Endothelial cell of umbilical vein (primary cell): ENCODE data around the gene NXPH4.

Experiments used
- FOS ChIP-seq: IDR thresholded peaks from 2 replicates; pipeline ENCODE4 v1.6.1; 2011; ENCODE audit warnings: mild to moderate bottlenecking, low read length, moderate library complexity, borderline replicate concordance; ENCODE audit not compliant: insufficient read depth
- POLR2A ChIP-seq: IDR thresholded peaks from 2 replicates; pipeline ENCODE4 v1.6.1; 2012; ENCODE audit warnings: low read depth, mild to moderate bottlenecking, control low read depth, low read length
- TF ChIP-seq, protein P1 (sequence below), 2 donors: IDR thresholded peaks; 1 replicate in 1 of 2; 2 replicates in 1 of 2; pipeline ENCODE4 v1.5.1; 2011; ENCODE audit warnings: low read length in 2 of 2, mild to moderate bottlenecking in 2 of 2, moderate library complexity in 2 of 2, control low read depth in 1 of 2, inconsistent platforms in 1 of 2, low read depth in 1 of 2; ENCODE audit not compliant: insufficient read depth in 1 of 2; ENCODE audit errors: extremely low read depth in 1 of 2
- TF ChIP-seq, protein P2 (sequence below): IDR thresholded peaks from 2 replicates; pipeline ENCODE4 v1.6.1; 2011; ENCODE audit not compliant: insufficient read depth, insufficient read length

DNA sequence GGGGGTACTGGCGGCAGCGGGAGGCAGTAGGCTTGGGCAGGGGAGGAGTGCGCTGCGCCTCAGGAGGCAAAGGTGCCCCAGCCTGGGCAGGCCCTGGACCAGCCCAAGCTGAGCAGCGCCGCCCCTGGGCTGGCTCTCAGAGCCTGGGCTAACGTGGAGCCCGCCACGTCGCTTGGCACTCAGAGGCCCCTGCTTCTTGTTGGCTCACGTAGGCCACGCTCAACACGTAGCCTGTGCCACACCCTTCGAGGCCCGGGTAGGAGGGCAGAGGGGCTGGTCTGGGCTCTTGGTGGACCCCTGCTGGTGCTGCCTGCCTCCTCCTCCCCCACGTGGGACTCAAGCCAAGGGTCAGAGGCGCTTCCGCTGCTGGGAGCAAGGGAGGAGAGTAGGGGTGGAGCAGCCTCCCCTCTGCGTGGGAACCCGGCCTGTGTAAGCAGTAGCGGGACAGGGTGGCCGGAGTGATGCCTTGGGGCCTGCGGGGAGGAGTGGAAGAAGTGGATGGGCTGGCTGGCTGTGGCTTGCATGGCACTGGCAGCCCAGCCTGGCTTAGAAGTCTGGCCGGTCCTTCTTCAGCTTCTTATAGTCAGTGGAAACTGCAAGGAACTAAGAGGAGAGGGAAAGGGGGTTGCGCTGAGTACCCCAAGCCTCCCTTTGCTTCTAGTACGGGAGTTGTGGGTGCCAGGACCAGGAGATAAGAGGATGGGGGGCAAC is 18.6 kb downstream of the NXPH4 start:
- TF ChIP-seq, protein P1, sequence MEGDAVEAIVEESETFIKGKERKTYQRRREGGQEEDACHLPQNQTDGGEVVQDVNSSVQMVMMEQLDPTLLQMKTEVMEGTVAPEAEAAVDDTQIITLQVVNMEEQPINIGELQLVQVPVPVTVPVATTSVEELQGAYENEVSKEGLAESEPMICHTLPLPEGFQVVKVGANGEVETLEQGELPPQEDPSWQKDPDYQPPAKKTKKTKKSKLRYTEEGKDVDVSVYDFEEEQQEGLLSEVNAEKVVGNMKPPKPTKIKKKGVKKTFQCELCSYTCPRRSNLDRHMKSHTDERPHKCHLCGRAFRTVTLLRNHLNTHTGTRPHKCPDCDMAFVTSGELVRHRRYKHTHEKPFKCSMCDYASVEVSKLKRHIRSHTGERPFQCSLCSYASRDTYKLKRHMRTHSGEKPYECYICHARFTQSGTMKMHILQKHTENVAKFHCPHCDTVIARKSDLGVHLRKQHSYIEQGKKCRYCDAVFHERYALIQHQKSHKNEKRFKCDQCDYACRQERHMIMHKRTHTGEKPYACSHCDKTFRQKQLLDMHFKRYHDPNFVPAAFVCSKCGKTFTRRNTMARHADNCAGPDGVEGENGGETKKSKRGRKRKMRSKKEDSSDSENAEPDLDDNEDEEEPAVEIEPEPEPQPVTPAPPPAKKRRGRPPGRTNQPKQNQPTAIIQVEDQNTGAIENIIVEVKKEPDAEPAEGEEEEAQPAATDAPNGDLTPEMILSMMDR (IDR thresholded peaks at IDR 0.05; ENCODE audit: extremely low read depth in 1 of 2, insufficient read depth in 1 of 2, low read depth in 1 of 2, low read length in 2 of 2): no peak
- TF ChIP-seq POLR2A: no peak
- TF ChIP-seq, protein P2, sequence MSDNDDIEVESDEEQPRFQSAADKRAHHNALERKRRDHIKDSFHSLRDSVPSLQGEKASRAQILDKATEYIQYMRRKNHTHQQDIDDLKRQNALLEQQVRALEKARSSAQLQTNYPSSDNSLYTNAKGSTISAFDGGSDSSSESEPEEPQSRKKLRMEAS: no peak
- no peak for TF ChIP-seq FOS
